ENCODE results near the gene TNNC2.

Gene TNNC2

DNA sequence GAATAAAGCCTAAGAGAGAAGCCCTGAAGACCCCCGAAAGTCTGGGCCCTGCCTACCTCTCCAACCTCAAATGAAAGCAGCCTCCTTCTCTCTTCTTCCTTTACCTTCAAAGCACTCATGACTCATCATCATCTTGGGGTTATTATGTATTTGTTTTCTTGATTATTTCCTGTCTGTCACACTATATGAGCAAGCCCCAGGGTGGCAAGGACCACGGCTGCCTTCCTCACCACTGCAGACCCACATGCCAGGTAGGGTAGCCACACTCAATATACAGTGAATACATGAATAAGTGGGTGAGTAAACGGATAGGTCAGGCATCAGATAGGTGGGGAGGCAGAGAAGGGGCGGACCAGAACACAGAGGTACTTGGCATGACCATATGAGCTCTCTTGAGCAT, 44.2 kb downstream of the TNNC2 start:
- no peak for DNase-seq (ENCODE audit: low read depth, low spot score)

GRCh38 chr20:45781391-45781931, 45.7 kb downstream of the TNNC2 start:
- DNase-seq (ENCODE audit: low read depth, low spot score): peak; percentile 26

- DNase-seq (ENCODE audit: low read depth, low spot score): no peak
Observed at GRCh38 chr20:45780159-45780558, 47.0 kb downstream of the TNNC2 start.

- DNase-seq (ENCODE audit: low read depth, low spot score): peak; percentile 36
Observed at GRCh38 chr20:45779011-45779915, 47.8 kb downstream of the TNNC2 start.

- DNase-seq (ENCODE audit: low read depth, low spot score): no peak
Observed at GRCh38 chr20:45776931-45777330, 50.2 kb downstream of the TNNC2 start.

DNA sequence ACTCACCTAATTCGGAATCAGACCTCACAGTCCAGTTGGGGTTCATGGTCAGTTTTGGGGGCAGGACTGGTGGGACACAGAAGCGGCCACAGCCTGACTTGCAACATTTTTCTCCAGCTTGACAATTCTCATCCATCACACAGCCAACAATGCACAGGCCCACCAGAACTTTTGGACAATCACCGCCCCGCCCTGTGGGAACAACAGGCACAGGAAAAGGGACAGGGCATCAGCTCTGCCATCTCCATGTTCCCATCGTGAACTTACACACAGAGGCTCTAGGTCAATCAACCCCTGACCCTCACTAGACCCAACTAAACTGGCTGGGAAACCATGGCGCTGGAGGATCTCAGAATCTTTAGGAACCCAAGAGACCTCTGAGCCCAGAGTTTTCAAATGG, 51.7 kb downstream of the TNNC2 start:
- no peak for DNase-seq (ENCODE audit: low read depth, low spot score)

GRCh38 chr20:45774945-45775344, 52.2 kb downstream of the TNNC2 start:
- DNase-seq (ENCODE audit: low read depth, low spot score): no peak
